ENCODE results near the gene SLFN5.
"Not testable (repeated sequence)": the region's sequence is repeated elsewhere in the genome, so short reads cannot be mapped to it uniquely, and the experiment has no call there.

The SLFN5 gene

DNA sequence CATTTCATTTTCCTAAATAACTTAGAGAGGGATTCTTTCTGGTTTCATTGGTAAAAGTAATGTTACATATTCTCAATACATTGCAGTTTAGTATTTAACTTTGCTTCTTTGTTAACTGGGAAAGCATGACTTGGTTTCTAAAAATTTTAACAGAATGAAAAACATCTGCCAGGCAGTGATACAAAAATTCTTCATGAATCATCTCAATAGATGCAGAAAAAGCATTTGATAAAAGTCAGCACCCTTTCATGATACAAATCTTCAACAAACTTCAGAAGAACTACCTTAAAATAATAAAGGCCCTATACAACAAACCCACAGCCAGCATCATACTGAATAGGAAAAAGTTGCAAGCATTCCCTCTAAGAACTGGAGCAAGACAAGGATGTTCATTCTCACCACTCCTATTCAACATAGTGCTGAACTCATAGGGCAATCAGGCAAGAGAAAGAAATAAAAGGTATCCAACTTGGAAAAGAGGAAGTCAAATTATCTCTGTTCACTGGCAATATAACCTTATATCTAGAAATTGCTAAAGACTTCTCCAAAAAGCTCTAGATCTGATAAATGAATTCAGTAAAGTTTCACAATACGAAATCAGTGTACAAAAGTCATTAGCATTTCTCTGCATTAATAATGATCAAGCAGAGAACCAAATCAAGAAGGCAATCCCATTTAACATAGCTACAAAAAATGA is 50.4 kb downstream of the SLFN5 start:
- no peak for DNase-seq

DNA sequence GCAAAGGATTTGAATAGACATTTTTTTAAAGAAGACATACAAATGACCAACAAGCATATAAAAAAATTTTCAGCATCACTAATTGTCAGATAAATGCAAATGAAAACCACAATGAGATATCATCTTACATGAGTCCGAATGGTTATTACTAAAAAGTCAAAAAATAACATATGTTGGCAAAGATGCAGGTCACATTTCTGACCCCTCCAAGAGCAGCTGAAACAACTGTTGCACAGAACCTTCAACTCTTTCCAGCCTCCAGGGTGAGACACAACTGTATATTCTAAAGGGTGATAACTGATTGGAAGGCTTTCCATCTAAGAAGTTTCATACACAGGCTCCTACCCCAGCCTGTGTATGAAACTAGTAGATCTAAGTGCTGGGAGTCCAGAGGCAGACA is 51.9 kb downstream of the SLFN5 start:
- DNase-seq, result no peak

DNA sequence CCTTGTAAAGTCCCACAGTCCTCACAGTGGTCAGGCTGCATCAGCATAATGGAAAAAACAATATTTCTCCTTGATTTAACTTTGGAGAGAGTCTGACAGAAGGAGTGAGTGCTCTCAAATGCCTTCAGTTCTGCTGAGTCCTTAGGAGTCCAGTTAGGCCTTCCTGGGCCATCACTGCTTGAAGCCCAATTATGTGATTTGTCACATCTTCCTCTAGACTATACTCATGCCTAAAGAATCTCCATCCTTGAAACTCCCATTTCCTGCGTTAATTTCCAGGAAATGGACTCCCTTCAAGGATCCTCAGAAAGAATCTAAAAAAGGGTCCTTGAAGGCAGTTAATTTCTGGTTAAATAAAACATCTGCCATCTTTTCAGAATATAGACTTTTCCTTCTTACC is 52.8 kb downstream of the SLFN5 start:
- DNase-seq, result no peak

DNA sequence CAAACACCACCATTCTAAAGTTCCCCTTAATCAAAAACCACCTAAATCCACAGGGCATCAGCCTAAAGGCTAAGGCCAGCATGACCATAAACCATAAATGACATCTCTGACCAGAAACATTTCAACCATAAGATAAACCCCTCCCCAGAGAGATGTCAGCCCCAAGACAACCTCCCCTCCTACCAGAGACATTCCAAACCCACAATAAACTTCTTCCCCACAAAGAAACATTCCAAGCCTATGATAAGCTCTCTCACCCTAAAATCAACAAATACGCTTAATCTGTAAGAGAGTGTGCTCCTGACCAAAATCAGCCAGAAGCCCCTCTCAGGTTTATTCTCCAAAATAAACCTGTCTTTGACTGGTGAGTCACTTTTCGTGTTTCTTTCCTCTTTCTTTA is 54.8 kb downstream of the SLFN5 start:
- DNase-seq, result no peak

DNA sequence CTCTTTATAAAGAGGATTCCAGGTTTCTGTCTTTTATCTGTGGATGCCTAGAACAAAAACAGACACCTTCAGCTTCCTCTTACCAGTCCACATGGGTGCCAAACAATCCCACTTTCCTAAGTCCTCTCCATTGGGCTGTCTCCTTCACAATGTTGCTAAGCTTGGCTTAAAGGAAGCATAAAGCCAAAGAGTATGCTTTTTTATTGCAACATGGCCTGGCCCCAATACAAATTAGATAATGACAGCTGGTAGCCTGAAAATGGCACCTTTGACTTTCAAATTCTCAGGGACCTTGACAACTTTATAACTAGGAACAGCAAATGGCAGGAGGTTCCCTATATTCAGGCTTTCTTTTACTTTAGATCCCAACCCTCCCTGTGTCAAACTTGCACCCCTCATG is 55.8 kb downstream of the SLFN5 start:
- no peak for DNase-seq

DNA sequence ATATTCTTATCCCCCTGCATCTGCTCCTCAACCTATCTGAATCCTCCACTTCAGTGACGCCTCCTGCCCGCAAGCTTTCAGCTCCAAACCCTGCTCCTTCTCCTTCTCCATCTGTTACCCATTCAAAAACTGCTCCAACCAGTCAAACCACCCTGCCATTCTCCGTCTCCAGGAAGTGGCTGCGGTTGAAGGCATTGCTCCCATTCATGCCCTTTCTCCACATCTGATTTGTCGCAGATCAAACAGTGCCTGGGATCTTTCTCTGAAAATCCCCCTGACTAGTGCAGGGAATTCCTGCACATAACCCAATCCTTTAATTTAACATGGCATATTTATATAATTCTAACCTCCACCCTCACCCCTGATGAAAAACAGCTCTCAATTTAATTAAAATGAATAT is 56.3 kb downstream of the SLFN5 start:
- no peak for DNase-seq

DNA sequence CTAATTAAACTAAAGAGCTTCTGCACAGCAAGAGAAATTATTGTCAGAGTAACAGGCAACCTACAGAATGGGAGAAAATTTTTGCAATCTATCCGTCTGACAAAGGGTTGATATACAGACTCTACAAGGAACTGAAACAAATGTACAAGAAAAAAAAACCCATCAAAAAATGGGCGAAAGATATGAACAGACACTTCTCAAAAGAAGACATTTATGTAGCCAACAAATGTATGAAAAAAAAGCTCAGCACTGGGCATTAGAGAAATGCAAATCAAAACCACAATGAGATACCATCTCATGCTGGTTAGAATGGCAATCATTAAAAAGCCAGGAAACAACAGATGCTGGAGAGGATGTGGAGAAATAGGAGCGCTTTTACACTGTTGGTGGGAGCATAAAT is 66.5 kb downstream of the SLFN5 start:
- not testable (repeated sequence) for DNase-seq

DNA sequence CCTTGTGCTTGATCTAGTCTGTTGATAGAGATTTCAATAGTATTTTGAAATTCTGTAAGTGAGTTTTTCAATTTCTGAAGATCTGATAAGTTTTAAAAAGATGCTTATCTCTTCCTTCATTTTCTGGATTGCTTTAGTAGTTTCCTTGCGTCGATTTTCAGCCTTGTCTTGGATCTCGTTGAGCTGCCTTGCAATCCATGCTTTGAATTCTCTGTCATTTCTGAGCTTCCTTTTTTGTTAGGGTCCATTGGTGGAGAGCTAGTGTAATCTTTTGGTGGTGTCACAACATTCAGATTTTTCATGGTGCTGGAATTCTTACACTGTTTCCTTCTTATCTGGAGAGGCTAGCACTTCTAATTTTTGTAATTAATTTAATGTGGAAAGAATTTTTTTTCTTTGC is 69.5 kb downstream of the SLFN5 start:
- DNase-seq, result peak; percentile 1

DNA sequence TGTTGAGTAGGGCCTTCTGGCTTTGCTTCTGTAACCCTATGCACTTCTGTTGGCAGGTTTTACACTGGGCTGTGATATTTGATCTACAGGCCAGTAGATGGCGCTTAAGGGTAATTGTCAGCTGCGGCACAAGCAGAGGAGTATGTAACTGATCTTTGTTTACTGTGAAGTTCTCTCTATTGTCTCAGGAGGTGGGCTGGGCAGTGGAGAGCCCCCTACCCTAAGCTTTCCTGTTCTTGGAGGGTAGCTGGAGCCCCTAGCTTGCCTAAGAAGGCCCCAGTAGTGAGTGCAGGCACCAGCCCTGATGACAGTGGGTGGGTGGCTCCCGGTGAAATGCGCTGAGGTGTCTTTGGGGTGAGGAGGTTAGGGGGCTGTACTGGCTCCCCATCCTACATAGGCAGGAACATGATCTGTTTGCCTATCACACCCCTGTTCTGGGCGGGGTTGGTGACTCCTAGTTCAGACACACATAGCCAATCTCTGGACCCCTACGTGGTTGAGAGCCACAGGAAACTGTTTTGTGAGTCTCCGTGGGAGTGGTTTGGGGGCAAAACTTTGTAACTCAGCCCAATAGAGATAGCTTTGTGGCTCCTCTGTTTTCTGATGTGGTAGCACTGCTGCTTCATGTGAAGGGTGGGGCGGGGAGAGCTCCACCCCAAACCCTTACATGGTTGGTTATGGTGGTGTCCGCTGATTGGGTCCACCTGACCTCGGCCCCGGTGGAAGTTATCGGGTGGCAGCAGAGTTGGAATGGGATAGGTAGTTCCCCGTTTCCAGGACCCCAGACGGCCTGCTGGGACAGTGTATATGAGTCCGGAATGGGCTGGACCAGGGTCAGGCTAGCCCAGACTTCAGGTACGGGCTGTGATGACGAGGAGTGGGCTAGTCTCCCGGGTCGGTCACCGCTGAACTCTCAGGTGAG is 70.2 kb downstream of the SLFN5 start:
- peak; percentile 92 for DNase-seq

DNA sequence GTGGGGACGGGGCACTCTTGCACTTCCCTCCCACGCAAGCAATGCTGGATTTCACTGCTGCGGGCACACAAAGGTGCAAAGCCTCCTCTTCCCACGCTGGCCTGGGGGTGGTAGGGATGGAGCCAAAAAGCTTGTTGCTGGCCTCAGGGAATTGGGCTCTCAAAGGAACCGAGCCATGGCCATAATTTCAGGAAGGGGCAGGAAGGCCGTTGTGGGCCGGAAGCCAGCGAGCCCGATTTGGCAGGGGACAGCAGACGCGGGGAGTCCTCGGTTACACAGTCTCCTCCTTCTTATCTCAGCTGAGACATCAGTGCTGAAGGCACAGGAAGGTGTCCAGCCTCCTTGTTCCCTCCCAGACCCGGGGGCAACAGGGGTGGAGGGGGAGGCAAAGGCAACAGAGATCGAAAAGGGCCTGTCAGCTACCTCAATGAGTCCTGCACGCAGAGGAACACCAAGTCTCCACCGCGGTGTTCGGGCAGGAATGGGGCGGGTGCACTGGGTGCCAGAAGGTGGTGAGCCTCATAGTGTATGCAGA is 71.1 kb downstream of the SLFN5 start:
- no peak for DNase-seq

DNA sequence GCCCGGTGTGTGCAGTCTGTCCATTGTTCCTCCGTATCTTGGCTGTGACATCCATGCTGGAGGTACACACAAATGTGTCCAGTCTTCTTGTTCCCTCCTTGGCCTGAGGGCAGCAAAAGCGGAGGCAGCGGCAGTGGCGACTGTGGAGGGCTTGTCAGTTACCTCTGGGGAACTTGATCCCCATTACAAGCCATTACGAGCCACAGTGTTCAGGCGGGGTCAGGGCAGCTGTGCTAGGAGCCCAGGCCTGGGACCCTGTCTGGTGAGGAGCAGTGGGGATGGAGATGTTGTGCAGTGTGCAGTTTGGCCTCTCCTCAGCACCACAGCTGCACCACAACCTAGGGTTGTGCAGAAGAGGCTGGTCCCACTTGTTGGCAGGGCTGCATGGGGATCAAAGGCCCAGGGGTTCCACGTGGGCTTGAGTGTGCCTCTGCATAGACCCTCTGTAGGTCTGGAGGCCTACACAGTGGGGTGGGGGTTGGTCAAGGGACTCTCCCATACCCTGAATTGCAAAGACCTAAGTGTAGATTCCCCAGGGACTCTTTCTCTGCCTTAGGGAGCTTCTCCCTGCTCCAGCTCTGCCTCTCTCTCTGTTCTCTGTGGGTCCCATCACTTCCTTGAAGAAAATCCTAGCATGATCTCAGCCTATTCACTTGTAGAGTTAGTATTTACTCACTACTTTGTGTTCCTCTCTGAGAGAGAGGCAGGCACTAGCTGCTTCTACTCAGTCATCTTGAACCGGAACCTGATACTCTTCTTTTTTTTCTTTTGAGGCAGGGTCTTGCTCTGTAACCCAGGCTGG is 71.7 kb downstream of the SLFN5 start:
- DNase-seq, result no peak

DNA sequence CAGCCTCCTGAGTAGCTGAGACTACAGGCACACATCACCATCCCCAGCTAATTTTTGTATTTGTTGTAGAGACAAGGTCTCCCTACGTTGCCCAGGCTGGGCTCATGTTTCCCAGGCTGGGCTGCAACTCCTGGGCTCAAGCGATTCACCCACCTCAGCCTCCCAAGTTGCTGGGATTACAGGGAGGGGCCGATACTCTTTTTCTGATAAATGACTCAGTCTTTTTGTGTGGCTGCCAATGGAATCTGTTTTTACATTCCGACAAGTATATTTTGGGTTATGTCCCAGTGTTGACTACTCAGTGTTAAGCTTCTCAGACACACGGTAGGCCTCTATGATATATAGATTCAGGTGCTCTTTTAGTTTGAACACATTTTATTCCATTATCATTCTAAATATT is 72.4 kb downstream of the SLFN5 start:
- DNase-seq, result no peak

DNA sequence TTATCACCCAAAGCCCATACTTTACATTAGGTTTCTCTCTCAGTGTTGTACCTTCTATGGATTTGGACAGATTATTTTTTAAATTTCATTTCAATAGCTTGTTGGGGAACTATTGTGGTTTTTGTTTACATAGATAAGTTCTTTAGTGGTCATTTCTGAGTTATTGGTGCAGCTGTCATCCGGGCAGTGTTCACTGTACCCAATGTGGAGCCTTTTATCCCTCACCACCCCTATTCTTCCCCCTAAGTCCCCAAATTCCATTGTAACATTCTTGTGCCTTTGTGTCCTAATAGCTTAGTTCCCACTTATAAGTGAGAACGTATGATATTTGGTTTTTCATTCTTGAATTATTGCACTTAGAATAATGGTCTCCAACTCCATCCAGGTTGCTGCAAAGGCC is 73.1 kb downstream of the SLFN5 start:
- no peak for DNase-seq

DNA sequence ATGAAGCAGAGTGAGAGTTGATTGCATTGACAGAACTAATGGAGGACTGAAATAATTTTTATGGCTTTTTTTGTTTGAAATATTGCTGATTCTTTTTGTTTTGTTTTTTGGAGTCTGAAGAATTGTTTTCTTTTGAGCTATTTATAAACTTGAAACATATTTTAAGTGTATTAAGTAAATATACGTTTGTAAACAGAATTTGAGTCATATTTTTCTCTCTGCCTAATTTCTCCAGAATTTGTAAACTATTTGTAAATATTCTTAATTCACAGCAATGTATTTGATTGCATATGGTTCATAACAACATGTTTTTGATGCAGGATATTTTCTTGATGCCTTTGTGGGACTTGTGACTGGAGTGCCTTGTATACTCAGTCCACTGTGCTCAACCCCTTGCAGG is 79.9 kb downstream of the SLFN5 start:
- DNase-seq, result no peak

Data from central memory CD4-positive, alpha-beta T cell (primary cell).